GM18858 (cell line): ENCODE results near the gene GK2.

Experiments
- ATAC-seq: cut with Tn5 transposase; IDR thresholded peaks from one replicate; pipeline ENCODE4 v1.9.1; 2021; ENCODE audit not compliant: unreplicated experiment

Gene GK2

GRCh38 chr4:79390890-79391289, 17.1 kb downstream of the GK2 start:
- no peak for ATAC-seq

- no peak for ATAC-seq
Measured at GRCh38 chr4:79385641-79386040, 22.4 kb downstream of the GK2 start.

- no peak for ATAC-seq
Measured at GRCh38 chr4:79381161-79381560, 26.9 kb downstream of the GK2 start.

- ATAC-seq = no peak
Measured at GRCh38 chr4:79370026-79370425, 38.0 kb downstream of the GK2 start.

- ATAC-seq = no peak
Measured at GRCh38 chr4:79367096-79367495, 40.9 kb downstream of the GK2 start.

DNA sequence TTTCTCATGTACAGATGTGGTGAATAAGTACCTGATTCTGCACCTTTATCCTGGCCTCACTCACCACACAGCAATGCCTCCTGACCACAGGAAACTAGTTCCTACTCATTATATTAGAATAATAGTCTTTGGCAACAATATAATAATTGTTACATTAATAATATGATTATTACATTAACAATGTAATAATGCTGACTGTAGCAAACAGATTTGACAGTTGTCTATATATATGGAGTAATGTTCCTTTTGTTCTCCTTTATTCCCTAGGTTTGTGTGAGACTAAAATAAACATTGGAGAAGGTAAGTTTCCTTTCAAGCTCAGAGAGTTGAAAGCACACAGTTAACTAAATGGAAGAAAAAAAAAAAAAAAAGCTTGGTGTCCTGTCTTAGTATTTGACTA, 41.6 kb downstream of the GK2 start:
- no peak for ATAC-seq

- no peak for ATAC-seq
Measured at GRCh38 chr4:79364061-79364460, 44.0 kb downstream of the GK2 start.

DNA sequence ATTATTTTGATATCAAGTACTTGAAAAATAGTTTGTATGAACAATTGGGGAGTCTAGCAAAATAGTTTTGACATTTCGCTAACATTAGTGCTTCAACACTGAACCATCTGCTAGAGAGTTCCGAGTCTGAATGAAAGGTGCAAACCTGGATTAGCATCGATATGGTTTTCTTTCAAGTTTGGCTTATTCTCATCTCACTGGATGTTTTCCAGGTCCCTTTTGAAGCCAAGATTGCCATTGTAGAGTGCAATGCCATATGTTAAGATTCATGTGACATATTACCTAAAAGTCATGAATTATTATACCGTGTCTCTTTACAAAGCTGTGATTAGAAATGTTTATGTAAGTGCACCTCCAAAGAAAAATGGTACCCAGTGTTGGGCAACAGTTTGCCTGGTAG, 45.4 kb downstream of the GK2 start:
- no peak for ATAC-seq

DNA sequence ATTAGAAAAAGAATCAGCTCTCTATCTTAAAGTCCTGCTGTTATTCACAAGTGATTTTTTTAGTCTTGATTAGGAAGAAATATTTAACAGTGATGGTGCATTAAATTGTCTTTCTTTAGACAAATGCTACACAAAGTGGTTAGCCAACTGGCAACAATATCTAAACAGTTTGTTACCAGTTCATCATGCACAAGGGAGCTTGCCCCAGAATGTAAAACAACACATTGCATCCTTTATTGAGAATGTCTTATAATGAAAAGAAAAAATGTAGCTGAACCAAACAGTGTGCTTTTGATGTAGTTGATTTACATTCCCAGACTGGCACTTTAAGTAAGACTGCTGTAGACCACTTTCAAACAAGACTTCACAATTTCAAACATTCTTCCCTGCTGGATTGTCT, 48.0 kb downstream of the GK2 start:
- ATAC-seq = no peak

DNA sequence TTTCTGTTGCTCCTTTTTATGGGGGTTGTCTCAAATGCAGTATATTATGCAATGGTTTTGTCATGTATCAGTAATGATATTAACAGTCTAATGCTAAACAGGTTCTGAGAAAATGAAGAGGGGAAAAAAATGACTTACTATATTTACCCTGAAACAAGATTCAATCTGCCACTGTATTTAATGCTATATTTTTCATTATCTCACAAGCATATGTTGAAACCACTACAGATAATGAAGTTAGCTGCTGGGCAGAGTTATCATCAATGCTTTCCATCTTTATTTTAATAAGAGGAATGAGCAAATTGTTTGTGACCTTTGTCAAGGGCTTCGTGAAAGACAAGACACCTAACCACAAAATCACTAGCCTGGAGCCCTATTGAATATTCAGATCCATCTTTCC, 49.6 kb downstream of the GK2 start:
- no peak for ATAC-seq

DNA sequence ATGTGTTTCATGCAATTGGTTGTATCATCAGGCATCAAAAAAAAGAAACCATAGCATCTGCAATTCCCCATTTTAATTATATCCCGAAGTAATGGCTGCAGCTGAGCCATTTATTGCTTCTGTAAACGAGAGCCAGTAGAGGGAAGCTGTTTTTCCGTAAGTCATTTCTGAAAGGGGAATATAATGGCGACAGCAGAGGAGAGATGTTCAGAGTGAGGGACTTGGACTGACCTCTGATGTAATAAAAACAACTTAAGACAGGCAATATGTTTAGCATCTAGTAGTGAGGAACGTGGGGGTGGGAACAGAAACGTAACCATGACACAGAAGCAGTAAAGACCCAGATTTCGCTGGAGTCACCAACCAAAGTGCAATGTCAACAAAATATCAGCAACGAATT, 50.7 kb downstream of the GK2 start:
- ATAC-seq = no peak
